HEK293T (cell line): ENCODE measurements around the gene KRTAP4-5.

Experiments used
- BHLHE40 ChIP-seq: fragments of 450-650 bp; IDR thresholded peaks from 2 replicates; pipeline ENCODE4 v1.6.1; 2016; ENCODE audit warnings: mild to moderate bottlenecking, moderate library complexity, borderline replicate concordance
- CTBP1 ChIP-seq: fragments of 450-650 bp; IDR thresholded peaks from 2 replicates; pipeline ENCODE4 v1.6.1; 2016; ENCODE audit warnings: borderline replicate concordance
- ELF4 ChIP-seq: fragments of 450-650 bp; IDR thresholded peaks from 2 replicates; pipeline ENCODE4 v1.6.1; 2017; ENCODE audit warnings: antibody characterized with exemption
- FOXA1 ChIP-seq: fragments of 450-650 bp; IDR thresholded peaks from 2 replicates; pipeline ENCODE4 v1.6.1; 2016; ENCODE audit warnings: mild to moderate bottlenecking
- L3MBTL2 ChIP-seq: fragments of 450-650 bp; conservative IDR thresholded peaks from 2 replicates; pipeline ENCODE4 v1.6.1; 2016; ENCODE audit warnings: mild to moderate bottlenecking
- LEF1 ChIP-seq: fragments of 450-650 bp; IDR thresholded peaks from 2 replicates; pipeline ENCODE4 v1.6.1; 2017; ENCODE audit warnings: mild to moderate bottlenecking, borderline replicate concordance
- PKNOX1 ChIP-seq: fragments of 450-650 bp; IDR thresholded peaks from 2 replicates; pipeline ENCODE4 v1.6.1; 2016
- SP1 ChIP-seq: fragments of 450-650 bp; IDR thresholded peaks from 2 replicates; pipeline ENCODE4 v1.6.1; 2017
- SUZ12 ChIP-seq: fragments of 450-650 bp; IDR thresholded peaks from 2 replicates; pipeline ENCODE4 v1.6.1; 2016; ENCODE audit warnings: mild to moderate bottlenecking
- TARDBP ChIP-seq: fragments of 450-650 bp; IDR thresholded peaks from 2 replicates; pipeline ENCODE4 v1.6.1; 2016
- ZNF384 ChIP-seq: fragments of 450-650 bp; IDR thresholded peaks from 2 replicates; pipeline ENCODE4 v1.6.1; 2016

- TF ChIP-seq BHLHE40: no peak
- TF ChIP-seq SP1: no peak
- no peak for TF ChIP-seq FOXA1
- TF ChIP-seq SUZ12: no peak
- no peak for TF ChIP-seq PKNOX1
- no peak for TF ChIP-seq TARDBP
- TF ChIP-seq CTBP1: no peak
- TF ChIP-seq ELF4: no peak
- no peak for TF ChIP-seq ZNF384
- no peak for TF ChIP-seq L3MBTL2
- TF ChIP-seq LEF1: no peak
Observed at GRCh38 chr17:41147531-41148204, 2.0 kb downstream of the KRTAP4-5 start.
